Stimulated activated CD8-positive, alpha-beta memory T cell treated with anti-CD3 and anti-CD28 coated beads, Interleukin-7, amount 100 ng/mL, for 48 hours (primary cell): ENCODE measurements around the gene EXOSC1.
"Not testable (repeated sequence)": the region's sequence is repeated elsewhere in the genome, so short reads cannot be mapped to it uniquely, and the experiment has no call there.

Experiments
- DNase-seq, 2 donors: peaks; one replicate each; pipeline ENCODE4 v3.0.0-alpha.2; 2020; ENCODE audit warnings: low read depth in 1 of 2; ENCODE audit errors: extremely low read depth in 1 of 2

EXOSC1 gene, protein sequence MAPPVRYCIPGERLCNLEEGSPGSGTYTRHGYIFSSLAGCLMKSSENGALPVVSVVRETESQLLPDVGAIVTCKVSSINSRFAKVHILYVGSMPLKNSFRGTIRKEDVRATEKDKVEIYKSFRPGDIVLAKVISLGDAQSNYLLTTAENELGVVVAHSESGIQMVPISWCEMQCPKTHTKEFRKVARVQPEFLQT

DNA sequence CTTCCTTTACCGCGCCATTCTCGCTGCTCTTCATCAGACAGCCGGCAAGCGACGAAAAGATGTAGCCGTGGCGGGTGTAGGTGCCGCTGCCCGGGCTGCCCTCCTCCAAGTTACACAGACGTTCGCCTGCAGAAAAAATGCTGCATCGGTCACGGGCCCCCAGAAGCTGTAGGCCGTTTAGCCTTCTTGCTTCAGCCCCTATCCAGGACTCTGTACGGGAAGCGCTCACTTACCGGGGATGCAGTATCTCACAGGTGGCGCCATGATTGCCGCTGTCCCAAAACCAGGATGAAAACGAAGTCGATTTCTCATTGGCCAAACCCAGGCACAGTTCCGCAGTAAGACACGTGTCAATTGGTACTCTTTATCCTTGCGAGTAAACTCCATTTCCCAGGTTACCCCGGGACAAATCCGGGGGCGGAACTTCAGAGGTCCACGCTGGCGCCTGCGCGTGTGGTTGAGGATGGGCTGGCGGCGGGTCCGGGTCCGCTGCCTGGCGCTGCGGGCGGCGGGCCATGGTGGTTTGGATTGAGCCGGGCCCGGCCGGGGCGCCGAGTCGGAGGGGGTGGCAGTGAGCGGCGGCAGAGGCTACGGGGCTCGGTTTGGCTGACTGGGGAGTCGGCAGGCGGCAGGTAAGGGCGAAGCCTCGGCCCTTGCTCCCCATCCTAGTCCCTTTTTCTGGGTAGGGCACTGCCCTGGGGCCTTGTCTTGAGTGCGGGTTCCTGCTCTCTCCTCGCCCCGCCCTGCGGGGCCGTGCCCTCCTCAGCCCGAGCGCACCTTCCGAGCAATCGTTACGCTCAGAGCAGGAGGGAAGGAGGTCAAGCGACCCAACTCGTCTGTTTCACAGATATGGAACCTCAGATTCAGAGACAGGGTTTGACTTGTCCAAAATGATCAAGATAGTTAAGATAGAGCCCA, at the start of gene EXOSC1, which contains the start of gene ZDHHC16:
Gene EXOSC1 (minus strand): TSS at position 285 of the 918 bp plus-strand sequence. CDS start 21 bp downstream, at position 264.
Gene ZDHHC16 (plus strand): TSS at position 454 of the 918 bp plus-strand sequence. CDS start 5,501 bp downstream, outside the sequence.
- DNase-seq = peak; percentile 75 to 95

DNA sequence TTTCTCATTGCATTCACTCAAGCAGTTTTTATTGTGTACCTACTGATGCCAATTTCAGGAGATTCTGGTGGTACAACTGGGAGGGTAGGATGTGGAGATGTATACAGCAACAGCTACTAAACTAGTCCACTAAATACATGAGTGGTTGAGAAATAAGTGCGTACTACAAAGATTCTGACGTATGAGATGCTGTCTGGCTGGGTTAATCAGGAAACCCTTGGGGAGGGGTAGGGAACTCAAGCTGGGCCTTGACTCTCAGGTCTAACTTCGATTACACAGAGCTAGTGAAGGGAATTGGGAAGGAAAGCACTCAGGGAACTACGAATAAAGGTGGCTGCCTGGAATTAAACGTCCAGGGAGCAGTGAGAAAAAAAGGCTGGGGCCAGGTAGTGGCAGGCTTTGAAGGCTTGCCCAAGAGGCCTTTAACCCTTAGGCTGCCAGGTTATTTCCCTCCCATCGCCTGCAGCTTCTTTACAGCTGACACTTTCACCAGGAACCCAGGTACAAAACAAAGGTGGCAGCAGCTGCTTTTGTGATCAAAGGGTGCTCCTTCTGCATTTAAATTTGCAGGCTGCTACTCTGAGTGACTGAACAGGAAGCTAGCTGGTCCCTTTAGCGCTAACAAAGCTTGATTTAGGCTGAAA, 49.2 kb upstream of the EXOSC1 start:
- DNase-seq = no peak

DNA sequence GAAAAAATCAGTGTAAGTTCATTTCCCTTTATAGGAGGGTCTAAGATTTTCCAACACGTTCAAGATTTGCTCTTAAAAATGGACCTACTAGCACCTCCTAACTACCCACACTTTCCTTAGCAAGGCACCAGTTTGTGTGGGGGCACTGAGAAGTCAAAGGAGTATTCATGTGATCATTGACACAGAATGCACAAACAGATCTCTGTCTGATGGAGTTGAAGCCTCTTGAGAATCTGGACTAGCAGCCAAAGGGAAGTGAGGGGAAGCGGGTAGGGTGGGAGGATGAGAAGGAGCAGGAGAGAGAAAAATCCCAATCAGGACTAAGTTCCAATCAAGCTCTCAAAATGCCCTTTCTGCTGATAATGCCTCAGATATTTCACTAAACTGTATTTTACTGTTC, 48.3 kb upstream of the EXOSC1 start:
- DNase-seq = no peak

DNA sequence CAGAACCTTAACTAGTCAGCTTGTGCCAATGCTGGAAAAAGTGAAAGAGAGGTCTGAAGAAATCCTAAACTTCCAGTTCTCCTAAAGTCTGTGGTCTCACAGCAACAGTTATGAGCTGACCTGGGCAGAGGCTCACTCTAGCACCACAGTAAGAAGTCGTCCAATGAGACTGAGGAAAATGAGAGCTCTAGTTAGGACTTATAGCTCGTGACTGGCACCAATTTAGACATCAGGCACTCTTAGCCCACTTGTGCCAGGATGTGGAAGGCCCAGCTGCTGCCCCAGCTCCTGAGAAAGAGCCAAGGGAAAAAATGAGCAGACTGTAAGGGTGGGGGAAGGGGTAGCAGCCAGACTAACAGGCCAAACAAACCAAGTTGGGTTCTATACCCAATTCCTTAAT, 44.8 kb upstream of the EXOSC1 start:
- DNase-seq = no peak

DNA sequence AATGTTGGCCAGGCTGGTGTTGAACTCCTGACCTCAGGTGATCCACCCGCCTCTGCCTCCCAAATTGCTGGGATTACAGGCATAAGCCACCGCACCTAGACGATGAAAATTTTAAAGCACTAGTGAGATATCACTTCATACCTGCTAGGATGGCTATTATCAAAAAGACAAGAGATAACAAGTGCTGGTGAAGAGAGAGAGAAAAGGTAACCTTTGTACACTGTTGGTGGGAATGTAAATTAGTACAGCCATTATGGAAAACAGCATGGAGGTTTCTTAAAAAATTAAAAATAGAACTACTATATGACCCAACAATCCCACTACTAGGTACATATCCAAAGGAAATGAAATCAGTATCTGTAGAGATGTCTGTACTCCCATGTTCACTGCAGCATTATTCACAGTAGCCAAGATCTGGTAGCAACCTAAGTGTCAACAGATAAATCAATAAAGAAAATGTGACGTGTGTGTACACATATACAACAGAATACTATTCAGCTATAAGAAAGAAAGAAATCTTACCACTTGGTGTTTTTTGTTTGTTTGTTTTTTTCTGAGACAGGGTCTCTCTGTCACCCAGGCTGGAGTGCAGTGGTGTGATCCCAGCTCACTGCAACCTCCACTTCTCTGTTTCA, 40.0 kb upstream of the EXOSC1 start:
- DNase-seq = no peak

DNA sequence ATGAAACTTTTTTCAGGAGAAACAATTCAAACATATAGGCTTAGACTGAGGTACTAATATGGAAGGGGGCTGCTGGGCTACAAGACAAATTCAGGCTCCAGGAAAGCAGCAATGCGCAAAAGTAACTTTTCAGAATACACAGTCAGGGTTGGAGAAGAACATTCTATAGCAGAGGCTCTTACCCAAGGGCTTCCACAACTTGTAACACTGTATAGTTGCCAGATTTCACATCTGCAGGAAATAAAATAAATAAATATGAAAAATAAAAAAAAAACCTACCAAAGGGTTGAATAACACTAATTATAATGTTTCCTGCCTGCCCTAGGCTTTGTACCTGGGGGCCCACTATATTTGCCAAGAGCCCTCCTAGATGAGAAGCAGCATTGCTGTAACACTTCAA, 38.1 kb upstream of the EXOSC1 start:
- DNase-seq = no peak

DNA sequence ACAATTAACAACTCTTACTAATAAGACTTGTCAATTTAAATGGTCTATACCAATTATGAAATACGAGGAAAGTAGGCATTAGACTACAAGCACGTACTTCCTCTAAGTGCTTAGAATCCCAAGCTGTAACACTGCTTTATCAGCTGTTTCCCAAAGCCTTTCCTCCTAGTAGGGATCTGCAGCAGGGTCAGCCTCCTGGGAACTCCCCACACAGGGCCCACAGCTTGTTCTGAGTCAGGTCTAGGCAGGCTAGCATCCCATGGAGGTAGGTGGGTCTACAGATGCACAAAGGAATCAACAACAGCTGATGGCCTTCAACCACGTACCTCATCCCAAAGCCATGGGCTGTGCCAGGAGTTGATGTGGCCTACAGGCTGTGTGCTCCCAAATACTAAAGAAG, 37.7 kb upstream of the EXOSC1 start:
- DNase-seq = no peak

DNA sequence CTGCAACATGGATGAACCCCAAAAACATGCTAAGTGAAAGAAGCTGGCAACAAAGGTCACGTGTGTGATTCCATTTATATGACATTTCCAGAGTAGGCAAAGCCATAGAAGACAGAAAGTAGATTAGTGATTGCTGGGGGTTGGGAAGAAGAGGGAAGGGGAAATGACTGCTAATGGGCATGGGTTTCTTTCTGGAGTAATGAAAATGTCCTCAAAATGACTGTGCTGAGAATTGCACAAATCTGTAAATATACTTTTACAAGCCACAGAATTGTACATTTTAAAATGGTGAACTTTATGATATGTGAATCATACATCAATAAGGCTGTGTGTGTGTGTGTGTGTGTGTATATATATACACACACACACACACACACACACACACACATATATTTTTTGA, 36.6 kb upstream of the EXOSC1 start:
- no peak for DNase-seq

DNA sequence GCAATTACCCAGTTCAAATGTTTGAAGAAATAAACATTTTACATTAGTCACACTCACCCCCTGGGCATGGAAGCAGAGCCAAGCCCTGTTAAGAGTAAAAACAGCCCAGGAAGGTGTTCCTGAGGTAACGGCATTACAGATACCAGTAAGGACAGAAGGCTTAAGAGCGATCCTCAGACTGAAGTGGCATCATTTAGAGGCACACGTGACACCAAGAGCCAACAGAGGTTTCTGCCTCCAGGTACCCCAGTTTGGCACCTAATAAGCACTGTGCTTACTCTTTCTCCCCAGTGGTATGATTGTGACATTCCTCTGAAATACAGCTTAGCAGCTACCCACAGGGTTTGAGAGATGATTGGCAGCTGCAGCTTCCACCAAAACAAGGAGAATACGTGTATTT, 35.3 kb upstream of the EXOSC1 start:
- DNase-seq = no peak

DNA sequence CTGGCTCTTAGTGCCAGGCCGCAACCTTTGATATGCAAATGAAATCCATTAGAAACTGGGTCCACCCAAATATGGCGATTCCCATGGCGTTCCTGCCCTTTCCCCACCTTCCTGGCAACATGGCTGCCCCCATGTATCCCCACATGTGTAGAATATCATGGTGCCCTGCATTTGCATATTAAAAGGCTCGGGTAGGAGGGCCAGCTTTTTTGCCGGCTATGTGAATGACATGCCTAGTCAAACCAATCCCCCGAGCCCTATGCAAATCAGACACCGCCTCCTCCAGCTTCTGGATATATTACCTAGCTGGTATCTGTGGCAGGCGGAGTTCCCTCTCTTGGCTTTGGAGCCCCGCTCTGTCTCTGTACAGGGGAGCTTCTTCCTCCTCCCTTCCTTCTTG, 34.1 kb upstream of the EXOSC1 start:
- DNase-seq = no peak

DNA sequence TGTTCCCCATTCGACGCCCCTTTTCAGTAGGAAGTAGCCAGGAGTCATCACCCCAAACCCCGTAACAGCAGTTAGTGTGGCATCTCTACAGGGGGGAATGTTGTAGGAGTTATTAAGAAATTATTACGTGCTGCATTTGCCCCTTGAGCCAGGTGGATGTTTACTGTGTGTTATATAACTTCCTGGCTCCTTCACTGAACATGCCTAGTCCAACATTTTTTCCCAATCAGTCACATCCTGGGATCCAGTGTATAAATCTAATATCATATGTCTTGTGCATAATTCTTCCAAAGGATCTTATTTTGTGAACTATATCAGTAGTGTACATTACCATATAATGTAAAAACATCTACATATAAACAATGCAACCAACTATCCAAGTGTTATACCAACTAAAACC, 33.6 kb upstream of the EXOSC1 start:
- not testable (repeated sequence) for DNase-seq

DNA sequence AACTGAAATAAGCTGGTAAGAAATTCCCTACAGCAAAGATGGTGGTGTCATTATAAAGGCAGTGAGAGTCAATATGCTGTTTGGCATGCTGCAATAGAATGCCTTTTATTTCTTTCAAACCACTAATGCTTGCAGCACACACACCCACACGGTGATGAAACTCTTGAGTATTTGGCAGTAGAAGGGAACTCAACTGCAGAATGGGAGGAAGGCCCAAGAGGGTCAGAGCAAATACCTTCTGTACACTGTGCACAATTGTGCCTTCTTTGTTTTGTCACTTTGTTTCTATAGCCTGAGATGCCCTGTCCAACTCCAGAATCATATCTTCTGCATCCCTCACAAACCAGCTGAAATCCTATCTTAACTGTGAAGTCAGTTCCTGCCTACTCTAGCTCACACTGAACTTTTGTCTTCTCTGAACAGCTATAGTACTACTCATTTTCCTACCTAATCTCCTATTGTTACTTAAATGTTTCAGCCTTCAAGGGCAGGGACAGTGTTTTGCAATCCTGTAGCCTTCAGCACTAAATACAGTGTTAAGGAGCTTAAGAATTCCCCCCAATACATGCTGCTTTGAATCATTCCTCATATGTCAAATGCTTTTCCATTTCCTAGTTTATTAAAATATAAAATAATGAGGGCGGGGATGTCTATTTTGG, 30.3 kb upstream of the EXOSC1 start:
- no peak for DNase-seq

DNA sequence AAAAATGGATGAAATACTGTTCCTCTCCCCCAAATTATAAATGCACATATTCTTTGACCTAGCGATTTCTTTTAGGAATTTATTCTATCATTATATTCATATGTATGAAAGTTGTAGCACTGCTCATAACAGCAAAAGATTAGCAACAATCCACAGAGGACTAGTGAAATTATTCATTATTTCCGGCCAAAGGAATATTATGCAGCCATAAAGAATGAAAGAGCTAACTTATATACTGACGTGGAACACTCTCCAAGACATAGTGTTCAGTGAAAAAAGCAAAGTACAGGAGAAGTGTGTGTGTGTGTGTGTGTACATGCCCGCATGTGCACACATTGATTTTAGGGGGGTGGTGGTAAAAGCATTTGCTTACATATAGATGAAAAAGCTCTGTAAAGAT, 29.1 kb upstream of the EXOSC1 start:
- no peak for DNase-seq

DNA sequence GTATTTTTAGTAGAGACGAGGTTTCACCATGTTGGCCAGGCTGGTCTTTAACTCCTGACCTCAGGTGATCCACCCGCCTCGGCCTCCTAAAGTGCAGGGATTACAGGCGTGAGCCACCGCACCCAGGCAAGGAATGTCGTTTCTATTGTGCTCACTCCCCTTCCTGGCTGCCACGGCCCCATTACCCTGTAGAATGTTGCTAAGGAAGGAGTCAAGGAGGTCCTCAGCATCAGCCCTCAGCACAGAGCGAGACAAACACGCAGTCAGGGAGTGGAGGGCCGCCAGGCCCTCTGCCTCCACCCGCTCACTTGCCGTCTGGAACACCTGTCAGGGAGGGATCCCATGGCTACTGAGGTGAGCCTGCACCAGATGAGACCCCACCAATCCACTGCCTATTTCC, 23.0 kb upstream of the EXOSC1 start:
- not testable (repeated sequence) for DNase-seq

DNA sequence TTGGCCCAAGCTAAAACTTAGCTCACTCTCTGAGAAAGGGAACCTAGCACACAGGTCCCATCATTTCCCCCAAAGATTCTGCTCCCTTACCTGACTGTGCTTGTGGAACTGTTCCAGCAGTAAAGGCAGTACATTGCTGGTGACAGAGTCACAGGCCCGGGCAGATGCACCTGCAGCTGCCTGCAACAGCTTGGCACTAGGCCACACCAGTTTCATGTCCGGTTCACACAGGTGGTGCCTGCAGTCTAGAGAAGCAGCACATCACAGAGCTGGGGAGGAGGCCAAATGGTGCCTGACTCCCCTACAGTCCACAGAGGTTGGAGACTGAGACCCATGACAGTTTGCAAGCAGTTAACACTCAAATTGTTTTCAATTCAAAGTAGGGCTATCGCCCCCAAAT, 22.4 kb upstream of the EXOSC1 start:
- no peak for DNase-seq

DNA sequence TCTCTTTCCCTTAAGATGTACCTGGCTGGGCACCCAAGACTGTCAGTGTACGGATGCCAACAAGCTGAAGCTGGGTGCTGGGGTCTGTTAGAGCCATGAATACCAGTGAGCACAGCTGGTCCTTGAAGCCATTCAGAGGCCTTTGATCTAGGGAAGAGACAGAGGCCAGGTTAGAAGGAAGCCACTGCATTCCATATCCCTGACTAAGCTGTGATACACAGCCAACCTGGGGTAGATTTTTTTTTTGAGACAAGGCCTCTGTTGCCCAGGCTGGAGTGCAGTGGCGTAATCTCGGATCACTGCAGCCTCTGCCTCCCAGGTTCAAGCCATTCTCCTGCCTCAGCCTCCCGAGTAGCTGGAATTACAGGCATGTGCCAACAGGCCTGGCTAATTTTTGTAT, 20.9 kb upstream of the EXOSC1 start:
- DNase-seq = no peak

DNA sequence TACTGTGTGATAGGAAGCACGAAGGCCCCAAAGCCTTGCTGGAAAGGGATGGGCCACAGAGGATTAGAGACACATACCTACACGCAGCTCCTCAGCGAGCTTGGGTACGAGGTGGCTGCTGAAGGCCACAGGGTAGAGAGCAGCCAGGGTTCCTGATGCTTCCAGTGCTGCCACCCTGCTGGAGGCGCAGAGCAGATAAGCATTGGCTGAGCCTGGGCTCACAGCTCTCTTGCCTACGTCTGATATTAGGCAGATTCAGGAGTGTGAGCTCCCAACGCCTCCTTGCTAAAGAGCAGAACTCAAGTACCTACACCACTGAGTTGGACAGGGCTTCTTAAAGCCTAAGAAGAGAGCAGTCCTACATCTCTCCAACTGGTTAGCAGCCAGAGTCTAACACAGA, 20.2 kb upstream of the EXOSC1 start:
- no peak for DNase-seq

DNA sequence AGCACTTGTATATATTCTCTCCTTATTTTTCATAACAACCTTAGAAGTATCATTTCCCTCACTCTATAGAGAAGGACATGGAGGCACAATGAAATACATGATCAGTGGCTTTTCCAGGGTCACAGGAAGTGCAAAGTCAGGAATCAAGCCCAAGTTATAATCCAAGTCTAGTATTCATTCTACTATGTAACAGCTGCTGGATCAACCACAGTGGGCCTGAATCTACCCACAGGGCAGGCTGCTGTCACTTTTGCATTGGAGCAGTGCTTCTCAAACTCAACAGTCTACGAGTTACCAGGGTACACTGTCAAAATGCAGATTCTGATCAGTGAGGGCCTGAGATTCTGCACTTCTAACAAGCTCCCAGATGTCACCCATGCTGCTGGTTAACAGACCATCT, 18.4 kb upstream of the EXOSC1 start:
- no peak for DNase-seq

DNA sequence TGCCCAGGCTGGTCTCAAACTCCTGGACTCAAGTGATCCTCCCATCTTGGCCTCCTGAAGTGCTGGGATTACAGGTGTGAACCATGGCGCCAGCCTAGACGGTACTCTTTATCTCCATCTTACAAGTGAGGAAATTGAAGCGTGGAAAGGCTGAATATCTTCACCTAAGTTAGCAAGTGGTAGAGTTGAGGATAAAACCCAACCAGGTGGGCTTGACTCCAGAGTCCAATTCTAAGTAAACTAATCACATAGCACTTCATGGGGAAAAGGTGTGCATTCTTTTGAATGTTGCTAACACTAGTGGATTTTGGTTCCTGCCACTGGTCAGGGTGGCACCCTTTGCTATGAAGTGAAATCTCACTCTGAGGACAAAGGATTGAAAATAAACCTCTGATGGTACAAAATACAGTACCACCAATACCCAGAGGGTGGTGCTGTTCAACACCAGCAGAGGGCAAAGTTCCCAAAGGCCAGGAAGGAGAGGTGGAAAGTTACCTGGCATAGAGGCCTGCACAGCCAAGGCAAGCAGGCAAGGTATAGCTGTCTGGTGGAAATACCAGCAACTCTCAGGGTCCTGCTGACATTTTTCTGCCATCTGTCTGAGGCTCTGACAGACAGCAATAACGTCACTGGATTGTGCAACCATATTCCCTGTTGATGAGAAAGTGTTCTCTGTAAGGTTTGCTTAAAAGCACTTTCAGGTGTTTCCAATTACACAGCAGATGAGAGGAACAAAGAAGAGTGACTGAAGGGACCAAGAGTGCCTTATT, 17.7 kb upstream of the EXOSC1 start:
- no peak for DNase-seq

DNA sequence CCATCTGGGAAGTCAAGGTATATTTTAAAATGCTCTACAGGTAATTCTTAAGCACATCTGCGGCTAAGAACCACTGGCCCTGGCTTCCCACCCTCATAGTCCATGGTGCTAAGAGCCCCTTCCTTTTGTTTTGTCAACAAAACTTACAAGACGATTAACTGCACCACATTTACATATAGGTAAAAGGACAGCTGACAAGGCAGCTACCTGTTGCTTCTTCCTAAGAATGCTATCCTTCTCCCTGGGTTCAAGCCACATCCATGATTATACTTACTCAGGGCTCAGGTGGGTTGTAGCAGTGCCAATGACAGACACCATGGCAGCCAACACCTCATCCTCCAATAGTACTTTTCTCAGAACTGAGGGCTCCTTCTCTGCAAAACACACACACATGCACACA, 16.5 kb upstream of the EXOSC1 start:
- DNase-seq = no peak
